Measurements from ENCODE around the gene MIOX. TPM values are rescaled to one million over a fixed set of nuclear protein-coding genes. Genes with fewer than 3 reads are reported as not detected.

MIOX gene
- total RNA-seq, 4 donors from 2014 or later, result not detected

DNA sequence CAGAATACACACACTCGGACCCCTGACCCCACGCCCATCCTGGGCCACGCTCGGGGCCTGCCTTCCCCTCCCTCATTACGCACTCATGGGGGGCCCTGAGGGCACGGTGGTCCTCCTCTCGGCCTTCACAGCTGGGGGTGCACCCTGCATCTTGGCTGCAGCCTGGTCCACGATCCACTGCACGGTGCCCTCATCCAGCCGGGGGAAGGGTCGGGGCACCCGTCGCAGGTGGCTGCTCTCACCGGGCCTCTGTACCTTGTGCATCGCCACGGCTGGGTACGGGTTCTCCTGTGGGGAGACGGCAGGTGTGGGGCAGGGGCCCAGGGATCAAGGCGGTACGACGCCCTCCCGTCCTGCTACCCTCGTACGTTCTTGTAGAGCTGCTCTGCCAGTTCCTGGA is 22.2 kb upstream of the MIOX start:
- in situ Hi-C loops (cut with MboI; ENCODE audit: low sequenced_read_pairs in 4 of 4) (no loop called here), intact Hi-C loops (cut with DNase I; ENCODE audit: low total_unique reads) (no loop called here)
- Histone ChIP-seq H3K27ac (no peak overlapping the region), H3K4me3 (no peak overlapping the region), H3K36me3 (peaks cover 0 to 82% of the 10 kb centered on the region in 2 donors), H3K4me1 (peaks cover 0 to 2% of the 10 kb centered on the region in 2 donors), H3K27me3 (no peaks in the 10 kb centered on the region), H3K9me3 (no peaks in the 10 kb centered on the region)
- TF ChIP-seq POLR2A (IDR thresholded peaks at IDR 0.05) (no peak), CTCF (IDR thresholded peaks at IDR 0.05 in 4 of 5, conservative IDR thresholded peaks at IDR 0.05 in 1 of 5) (no peak)
- no peak for DNase-seq
- ATAC-seq, result no peak

DNA sequence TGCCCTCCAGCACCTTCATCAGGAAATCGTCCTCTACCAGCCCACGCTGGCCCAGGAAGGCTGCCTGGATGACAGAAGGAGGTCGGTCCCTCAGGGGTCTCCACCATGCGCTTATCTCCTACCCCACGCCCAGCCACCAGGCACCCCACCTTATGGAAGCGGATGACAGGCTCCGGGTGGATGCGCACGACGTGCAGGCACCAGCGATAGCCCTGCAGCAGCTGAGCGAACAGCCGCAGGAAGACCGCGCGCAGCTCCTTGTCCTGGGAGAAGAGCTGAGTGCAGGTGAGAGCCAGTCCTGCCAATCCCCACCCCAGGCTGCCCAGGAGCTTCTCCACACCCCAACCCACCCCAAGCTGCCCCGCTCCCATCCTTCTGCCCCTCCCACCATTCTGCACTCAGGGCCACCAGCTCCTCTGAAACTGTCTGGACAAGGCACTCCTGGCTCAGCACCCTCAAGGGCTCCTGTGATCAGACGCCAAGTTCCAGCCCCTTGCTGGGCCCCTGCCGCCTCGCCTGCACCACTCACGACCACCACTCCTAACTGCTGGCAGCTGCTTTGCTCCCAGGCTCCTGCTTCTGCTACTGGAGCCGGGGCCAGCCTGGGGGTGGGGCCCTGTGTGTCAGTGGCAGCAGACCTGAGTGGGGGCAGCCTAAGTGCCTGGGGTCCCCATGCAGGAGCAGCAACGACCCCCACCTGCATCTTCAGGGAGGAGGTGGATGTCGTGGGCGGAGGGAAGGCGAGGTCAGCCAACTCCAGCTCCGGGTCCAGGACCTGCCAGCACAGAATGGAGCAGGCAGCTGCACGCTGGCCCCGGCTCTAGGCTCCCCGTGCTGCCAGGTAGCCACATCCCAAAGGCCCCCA is 21.4 kb upstream of the MIOX start:
- no peaks in the 10 kb centered on the region for H3K9me3 ChIP-seq
- H3K27ac ChIP-seq, result no peak overlapping the region
- H3K27me3 ChIP-seq, result no peaks in the 10 kb centered on the region
- peaks cover 4 to 11% of the 10 kb centered on the region in 2 donors for H3K4me1 ChIP-seq
- TF ChIP-seq CTCF (IDR thresholded peaks at IDR 0.05 in 4 of 5, conservative IDR thresholded peaks at IDR 0.05 in 1 of 5) (no peak), POLR2A (IDR thresholded peaks at IDR 0.05) (no peak)
- peaks cover 0 to 73% of the 10 kb centered on the region in 2 donors for H3K36me3 ChIP-seq
- intact Hi-C loops (cut with DNase I; ENCODE audit: low total_unique reads) (no loop called here), in situ Hi-C loops (cut with MboI; ENCODE audit: low sequenced_read_pairs in 4 of 4) (no loop called here)
- no peak overlapping the region for H3K4me3 ChIP-seq
- ATAC-seq (no peak), DNase-seq (no peak)

- H3K9me3 ChIP-seq, result no peaks in the 10 kb centered on the region
- DNase-seq (no peak), ATAC-seq (no peak)
- H3K4me1 ChIP-seq, result peaks cover 25 to 31% of the 10 kb centered on the region in 2 donors
- intact Hi-C loops (cut with DNase I; ENCODE audit: low total_unique reads), result no loop called here
- in situ Hi-C loops (cut with MboI; ENCODE audit: low sequenced_read_pairs in 4 of 4), result no loop called here
- no peaks in the 10 kb centered on the region for H3K27me3 ChIP-seq
- H3K27ac ChIP-seq, result no peak overlapping the region
- peaks cover 0 to 53% of the 10 kb centered on the region in 2 donors for H3K36me3 ChIP-seq
- no peak for TF ChIP-seq POLR2A (IDR thresholded peaks at IDR 0.05)
- no peak for TF ChIP-seq CTCF (IDR thresholded peaks at IDR 0.05 in 4 of 5, conservative IDR thresholded peaks at IDR 0.05 in 1 of 5)
- H3K4me3 ChIP-seq, result no peak overlapping the region
Measured at GRCh38 chr22:50467341-50467740, 19.3 kb upstream of the MIOX start.

DNA sequence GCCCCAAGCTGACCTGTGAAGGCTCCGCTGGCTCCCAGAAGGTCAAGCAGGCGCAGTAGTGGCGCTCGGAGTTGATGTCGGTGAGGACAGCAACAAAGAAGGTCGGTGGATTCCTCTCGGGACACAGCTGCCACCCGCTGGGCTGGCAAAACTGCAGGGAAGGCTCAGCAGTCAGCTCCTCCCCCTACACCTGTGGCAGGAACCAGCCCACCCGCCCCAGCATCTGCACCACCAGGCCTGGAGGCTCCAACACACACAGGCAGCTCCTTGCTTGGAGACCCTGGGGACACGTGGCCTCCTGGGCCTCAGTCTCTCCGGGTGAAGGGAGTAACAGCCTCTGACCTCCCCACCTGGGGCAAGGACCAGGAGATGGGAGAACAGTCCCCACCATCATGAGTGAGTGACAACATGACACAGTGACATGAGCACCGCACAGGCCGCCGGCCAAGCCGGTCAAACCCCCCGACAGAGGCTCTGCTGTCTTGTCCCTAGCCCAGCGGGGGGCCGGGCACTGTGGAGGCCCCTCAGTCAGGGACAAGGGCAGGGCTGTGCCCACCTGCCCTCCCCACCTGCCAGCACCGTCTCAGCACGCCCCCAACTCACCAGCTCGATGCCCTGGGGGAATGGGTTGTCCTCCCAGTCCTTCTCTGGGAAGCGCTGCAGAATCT is 18.8 kb upstream of the MIOX start:
- Histone ChIP-seq H3K4me1 (peaks cover 31 to 37% of the 10 kb centered on the region in 2 donors), H3K27me3 (no peaks in the 10 kb centered on the region), H3K36me3 (peaks cover 0 to 47% of the 10 kb centered on the region in 2 donors), H3K9me3 (no peaks in the 10 kb centered on the region), H3K4me3 (no peak overlapping the region), H3K27ac (no peak overlapping the region)
- no peak for TF ChIP-seq POLR2A (IDR thresholded peaks at IDR 0.05)
- no peak for TF ChIP-seq CTCF (IDR thresholded peaks at IDR 0.05 in 4 of 5, conservative IDR thresholded peaks at IDR 0.05 in 1 of 5)
- in situ Hi-C loops (cut with MboI; ENCODE audit: low sequenced_read_pairs in 4 of 4) (no loop called here), intact Hi-C loops (cut with DNase I; ENCODE audit: low total_unique reads) (no loop called here)
- DNase-seq, result no peak
- no peak for ATAC-seq
